ENCODE data around the gene SLCO3A1. TPM values are rescaled to one million over a fixed set of nuclear protein-coding genes. Genes with fewer than 3 reads are reported as not detected.

The SLCO3A1 gene
- total RNA-seq, 1 experiment from 2014 or later: not detected

DNA sequence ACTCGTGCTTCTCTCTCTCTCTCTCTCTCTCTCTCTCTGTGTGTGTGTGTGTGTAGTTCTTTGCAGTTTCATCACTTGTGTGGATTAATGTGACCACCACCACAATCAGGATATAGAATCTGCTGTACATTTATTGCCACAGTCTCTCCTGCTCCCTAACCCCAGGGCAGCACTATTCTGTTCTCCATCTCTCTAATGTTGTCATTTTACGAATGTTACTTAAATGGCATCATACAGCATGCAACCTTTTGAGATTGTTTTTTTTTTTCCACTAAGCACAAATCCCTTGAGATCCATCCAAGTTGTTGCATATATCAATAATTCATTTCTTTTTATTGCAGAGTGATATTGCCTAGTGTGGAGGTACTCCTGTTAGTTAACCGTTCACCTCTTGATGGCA, 26.9 kb downstream of the SLCO3A1 start:
- Histone ChIP-seq H3K27ac (no peak overlapping the region), H3K27me3 (replicated peaks) (no peaks in the 10 kb centered on the region; the same call in 1 of the 2 replicates), H3K9me3 (replicated peaks) (no peaks in the 10 kb centered on the region), H3K4me3 (no peak overlapping the region), H3K4me1 (replicated peaks) (no peaks in the 10 kb centered on the region), H3K36me3 (no peaks in the 10 kb centered on the region)
- no peak for DNase-seq (ENCODE audit: low read depth in 1 of 2, low spot score in 2 of 2)

GRCh38 chr15:91881569-91882297, 28.2 kb downstream of the SLCO3A1 start:
- H3K27me3 ChIP-seq (replicated peaks): no peaks in the 10 kb centered on the region; the same call in 1 of the 2 replicates
- no peaks in the 10 kb centered on the region for H3K4me1 ChIP-seq (replicated peaks)
- H3K36me3 ChIP-seq: no peaks in the 10 kb centered on the region
- DNase-seq (ENCODE audit: low read depth in 1 of 2, low spot score in 2 of 2): no peak
- H3K9me3 ChIP-seq (replicated peaks): no peaks in the 10 kb centered on the region
- no peak overlapping the region for H3K4me3 ChIP-seq
- no peak overlapping the region for H3K27ac ChIP-seq

DNA sequence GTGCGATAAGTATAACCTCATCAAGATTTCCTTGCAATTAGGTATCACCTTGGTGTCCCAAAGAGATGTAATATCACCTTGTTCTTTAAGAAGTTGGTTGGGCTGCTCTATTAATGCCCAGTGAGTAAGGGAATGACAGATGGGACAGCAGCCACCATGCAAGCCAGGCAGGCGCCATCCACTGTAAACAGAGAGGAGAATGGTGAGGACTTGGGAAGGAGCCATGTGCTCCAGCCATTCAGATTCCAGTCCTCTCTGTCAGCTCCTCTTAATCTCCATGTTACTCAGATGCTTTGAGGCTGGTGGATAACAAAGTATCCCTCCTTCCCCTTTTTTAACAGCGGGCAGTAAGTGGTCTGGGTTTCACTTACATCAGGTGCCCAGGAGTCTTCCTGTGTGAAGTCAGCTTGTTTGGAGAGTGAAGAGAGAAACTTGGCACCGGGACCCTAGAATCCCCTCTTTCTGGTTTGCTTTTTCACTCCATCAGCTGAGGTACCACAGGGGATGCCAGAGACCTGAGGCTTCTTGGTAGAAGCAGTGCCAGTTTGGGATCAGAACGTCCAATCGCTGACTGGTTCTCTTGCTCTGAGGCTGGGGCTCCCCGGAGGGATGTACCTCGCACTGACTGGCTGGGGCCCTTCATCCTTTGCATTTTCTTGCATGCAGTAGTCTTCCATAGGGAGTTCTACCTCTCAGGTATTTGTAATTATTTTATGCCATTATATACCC, 29.5 kb downstream of the SLCO3A1 start:
- no peaks in the 10 kb centered on the region for H3K9me3 ChIP-seq (replicated peaks)
- no peak for DNase-seq (ENCODE audit: low read depth in 1 of 2, low spot score in 2 of 2)
- H3K27me3 ChIP-seq (replicated peaks): no peaks in the 10 kb centered on the region
- H3K27ac ChIP-seq: no peak overlapping the region
- H3K4me3 ChIP-seq: no peak overlapping the region
- H3K36me3 ChIP-seq: no peaks in the 10 kb centered on the region
- H3K4me1 ChIP-seq (replicated peaks): no peaks in the 10 kb centered on the region

DNA sequence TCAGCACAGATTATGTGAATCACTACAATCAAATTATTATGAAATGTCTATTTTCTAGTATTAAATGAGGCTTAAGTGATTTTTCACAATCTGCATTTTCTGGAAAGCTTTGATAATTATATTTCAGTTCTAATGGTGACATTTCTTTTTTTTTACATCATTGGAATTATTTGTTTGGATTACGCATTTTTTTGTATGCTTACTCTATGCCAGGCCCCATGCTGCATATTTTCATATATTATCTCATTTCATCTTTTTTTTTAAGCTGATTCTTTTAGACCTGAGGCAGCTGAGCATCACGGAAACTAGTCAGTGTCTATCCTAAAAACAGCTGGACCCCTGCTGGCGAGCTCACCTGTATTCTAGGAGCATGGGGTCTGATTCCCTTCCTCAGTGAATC, 31.1 kb downstream of the SLCO3A1 start:
- H3K9me3 ChIP-seq (replicated peaks): no peaks in the 10 kb centered on the region
- no peaks in the 10 kb centered on the region for H3K27me3 ChIP-seq (replicated peaks)
- no peak overlapping the region for H3K27ac ChIP-seq
- H3K36me3 ChIP-seq: no peaks in the 10 kb centered on the region
- H3K4me3 ChIP-seq: no peak overlapping the region
- no peaks in the 10 kb centered on the region for H3K4me1 ChIP-seq (replicated peaks)
- no peak for DNase-seq (ENCODE audit: low read depth in 1 of 2, low spot score in 2 of 2)

DNA sequence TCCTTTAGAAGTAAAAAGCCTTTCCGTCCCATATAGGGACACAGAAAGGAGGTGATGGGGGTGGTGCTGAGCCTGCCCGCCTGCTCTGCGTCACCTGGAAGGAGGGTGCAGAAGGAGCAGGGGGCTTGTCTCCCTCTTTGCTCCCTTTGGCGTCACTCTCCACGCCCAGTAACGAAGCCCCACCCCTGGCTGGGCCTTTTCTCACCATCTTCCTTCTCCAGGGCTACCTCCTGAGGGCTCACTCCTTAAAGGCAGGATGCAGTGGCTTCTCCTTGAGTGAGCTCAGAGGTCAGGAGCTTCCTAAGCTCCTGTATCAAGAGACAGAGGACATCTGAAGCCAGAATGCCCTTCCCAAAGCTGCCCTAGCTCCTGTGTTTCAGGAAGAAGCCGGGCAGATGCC, 31.5 kb downstream of the SLCO3A1 start:
- H3K9me3 ChIP-seq (replicated peaks): no peaks in the 10 kb centered on the region
- no peaks in the 10 kb centered on the region for H3K27me3 ChIP-seq (replicated peaks)
- no peak overlapping the region for H3K27ac ChIP-seq
- no peak for DNase-seq (ENCODE audit: low read depth in 1 of 2, low spot score in 2 of 2)
- H3K36me3 ChIP-seq: no peaks in the 10 kb centered on the region
- H3K4me1 ChIP-seq (replicated peaks): no peaks in the 10 kb centered on the region
- no peak overlapping the region for H3K4me3 ChIP-seq

- DNase-seq (ENCODE audit: low read depth in 1 of 2, low spot score in 2 of 2): no peak
- no peak overlapping the region for H3K4me3 ChIP-seq
- no peaks in the 10 kb centered on the region for H3K27me3 ChIP-seq (replicated peaks)
- no peak overlapping the region for H3K27ac ChIP-seq
- H3K4me1 ChIP-seq (replicated peaks): no peaks in the 10 kb centered on the region
- H3K9me3 ChIP-seq (replicated peaks): no peaks in the 10 kb centered on the region
- H3K36me3 ChIP-seq: no peaks in the 10 kb centered on the region
Observed at GRCh38 chr15:91885714-91886270, 32.3 kb downstream of the SLCO3A1 start.

DNA sequence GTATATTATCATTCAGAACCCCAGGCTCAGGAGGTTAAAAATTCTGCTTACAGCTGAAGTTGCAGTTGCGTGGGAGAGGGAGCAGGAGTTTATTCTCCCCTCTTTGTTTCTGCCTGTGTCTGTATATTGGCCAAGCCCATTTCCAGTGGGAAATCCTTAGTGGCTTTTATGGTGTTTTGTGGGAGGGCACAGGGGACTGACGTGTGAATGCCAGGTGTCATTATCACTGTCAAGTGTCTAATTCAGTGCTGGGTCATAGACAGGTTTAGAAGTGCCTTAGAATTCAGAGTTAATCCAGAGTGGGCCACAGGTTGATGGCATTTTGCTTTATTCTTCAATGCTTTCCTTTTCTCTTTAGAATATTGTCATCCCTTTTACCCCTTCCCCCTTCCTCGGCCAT, 33.4 kb downstream of the SLCO3A1 start:
- no peaks in the 10 kb centered on the region for H3K4me1 ChIP-seq (replicated peaks)
- no peak overlapping the region for H3K4me3 ChIP-seq
- no peaks in the 10 kb centered on the region for H3K9me3 ChIP-seq (replicated peaks)
- H3K27me3 ChIP-seq (replicated peaks): no peaks in the 10 kb centered on the region
- no peak overlapping the region for H3K27ac ChIP-seq
- H3K36me3 ChIP-seq: no peaks in the 10 kb centered on the region
- DNase-seq (ENCODE audit: low read depth in 1 of 2, low spot score in 2 of 2): no peak

- no peak for DNase-seq (ENCODE audit: low read depth in 1 of 2, low spot score in 2 of 2)
- H3K4me1 ChIP-seq (replicated peaks): no peaks in the 10 kb centered on the region
- no peak overlapping the region for H3K27ac ChIP-seq
- H3K9me3 ChIP-seq (replicated peaks): no peaks in the 10 kb centered on the region
- no peak overlapping the region for H3K4me3 ChIP-seq
- no peaks in the 10 kb centered on the region for H3K36me3 ChIP-seq
- no peaks in the 10 kb centered on the region for H3K27me3 ChIP-seq (replicated peaks)
Observed at GRCh38 chr15:91887321-91887720, 33.8 kb downstream of the SLCO3A1 start.

GRCh38 chr15:91887921-91888373, 34.4 kb downstream of the SLCO3A1 start:
- Histone ChIP-seq H3K9me3 (replicated peaks) (no peaks in the 10 kb centered on the region), H3K4me1 (replicated peaks) (no peaks in the 10 kb centered on the region), H3K36me3 (no peaks in the 10 kb centered on the region), H3K4me3 (no peak overlapping the region), H3K27me3 (replicated peaks) (no peaks in the 10 kb centered on the region), H3K27ac (no peak overlapping the region)
- DNase-seq (ENCODE audit: low read depth in 1 of 2, low spot score in 2 of 2): no peak

DNA sequence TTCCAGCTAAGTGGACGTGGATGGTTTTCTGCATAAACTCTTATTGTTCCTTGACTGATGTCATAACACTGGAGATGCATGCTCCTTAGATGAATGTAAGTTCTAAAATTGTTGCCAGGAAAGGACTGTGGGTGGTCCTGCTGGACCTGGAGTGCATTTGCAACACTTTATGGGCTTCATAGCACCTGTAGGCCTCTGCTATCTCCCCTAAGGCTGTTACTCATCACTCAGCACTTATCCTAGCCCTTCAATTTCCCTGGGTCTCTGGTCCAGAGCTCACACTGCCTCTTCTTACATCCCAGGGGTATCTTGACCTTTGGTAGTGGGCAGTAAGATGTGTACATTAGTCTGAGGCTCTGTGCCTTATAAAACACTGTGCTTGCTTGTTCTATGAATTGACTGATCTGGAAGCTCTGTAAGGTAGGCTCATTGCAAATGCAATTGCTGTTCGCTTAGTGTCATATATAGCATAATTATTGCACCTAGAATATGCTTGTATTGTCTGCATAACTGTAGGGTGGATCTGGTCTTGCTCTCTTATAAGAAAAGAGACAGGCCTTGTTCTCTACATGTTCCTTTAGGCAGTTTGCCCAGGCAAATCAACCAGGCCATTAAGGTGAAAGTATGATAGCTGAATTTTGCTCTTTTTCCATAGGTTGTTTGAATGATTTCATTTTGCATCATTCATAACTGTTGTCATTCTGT, 35.8 kb downstream of the SLCO3A1 start:
- DNase-seq (ENCODE audit: low read depth in 1 of 2, low spot score in 2 of 2): no peak
- H3K4me1 ChIP-seq (replicated peaks): no peaks in the 10 kb centered on the region
- H3K4me3 ChIP-seq: no peak overlapping the region
- no peaks in the 10 kb centered on the region for H3K36me3 ChIP-seq
- no peak overlapping the region for H3K27ac ChIP-seq
- no peaks in the 10 kb centered on the region for H3K27me3 ChIP-seq (replicated peaks)
- H3K9me3 ChIP-seq (replicated peaks): no peaks in the 10 kb centered on the region

GRCh38 chr15:91890614-91891013, 37.1 kb downstream of the SLCO3A1 start:
- Histone ChIP-seq H3K36me3 (no peaks in the 10 kb centered on the region), H3K27ac (no peak overlapping the region), H3K9me3 (replicated peaks) (no peaks in the 10 kb centered on the region), H3K27me3 (replicated peaks) (no peaks in the 10 kb centered on the region), H3K4me1 (replicated peaks) (no peaks in the 10 kb centered on the region), H3K4me3 (no peak overlapping the region)
- DNase-seq (ENCODE audit: low read depth in 1 of 2, low spot score in 2 of 2): no peak

- Histone ChIP-seq H3K36me3 (no peaks in the 10 kb centered on the region), H3K27me3 (replicated peaks) (no peaks in the 10 kb centered on the region), H3K4me3 (no peak overlapping the region), H3K9me3 (replicated peaks) (no peaks in the 10 kb centered on the region), H3K4me1 (replicated peaks) (no peaks in the 10 kb centered on the region), H3K27ac (no peak overlapping the region)
- no peak for DNase-seq (ENCODE audit: low read depth in 1 of 2, low spot score in 2 of 2)
Observed at GRCh38 chr15:91891101-91891500, 37.6 kb downstream of the SLCO3A1 start.

GRCh38 chr15:91891788-91892345, 38.4 kb downstream of the SLCO3A1 start:
- DNase-seq (ENCODE audit: low read depth in 1 of 2, low spot score in 2 of 2): no peak
- no peaks in the 10 kb centered on the region for H3K27me3 ChIP-seq (replicated peaks)
- H3K9me3 ChIP-seq (replicated peaks): no peaks in the 10 kb centered on the region
- H3K4me3 ChIP-seq: no peak overlapping the region
- no peaks in the 10 kb centered on the region for H3K36me3 ChIP-seq
- H3K27ac ChIP-seq: no peak overlapping the region
- H3K4me1 ChIP-seq (replicated peaks): no peaks in the 10 kb centered on the region
